HG03175 (cell line): ENCODE data around the gene LRRC37B.
"Not testable (repeated sequence)": the region's sequence is repeated elsewhere in the genome, so short reads cannot be mapped to it uniquely, and the experiment has no call there.

Experiments
- ATAC-seq: cut with Tn5 transposase; IDR thresholded peaks from one replicate; pipeline ENCODE4 v1.9.1; 2021; ENCODE audit warnings: mild to moderate bottlenecking, moderate library complexity; ENCODE audit not compliant: unreplicated experiment

The LRRC37B gene

DNA sequence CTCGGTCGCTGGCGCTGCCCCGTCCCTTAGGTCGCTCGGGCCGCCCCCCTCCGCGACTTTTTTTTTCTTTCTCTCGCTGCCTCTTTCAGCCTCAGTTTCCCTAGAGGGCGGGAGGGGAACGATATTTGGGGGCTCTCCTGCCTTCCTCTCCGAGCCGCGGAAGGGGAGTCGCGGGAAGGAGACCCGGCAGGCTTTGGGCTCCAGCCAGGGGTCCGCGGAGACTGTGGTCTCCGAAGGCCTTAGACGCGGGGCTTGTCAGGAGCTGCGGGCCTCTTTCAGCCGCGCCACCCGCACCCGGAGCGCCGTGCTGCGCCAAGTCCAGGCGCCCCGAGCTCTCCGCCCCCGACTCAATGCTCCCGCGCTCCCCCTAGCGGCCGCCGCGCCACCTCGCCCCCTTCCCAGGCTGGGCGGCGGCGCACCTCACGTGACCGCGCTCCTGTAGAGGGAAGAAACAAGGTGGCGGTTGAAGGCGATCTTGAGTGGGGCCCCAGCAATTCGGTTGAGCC, at the start of gene LRRC37B:
Gene LRRC37B, plus strand, starts transcription at position 427 of the 506 bp plus-strand sequence. CDS start 14,010 bp downstream, outside the sequence.
- ATAC-seq: peak; percentile 82

DNA sequence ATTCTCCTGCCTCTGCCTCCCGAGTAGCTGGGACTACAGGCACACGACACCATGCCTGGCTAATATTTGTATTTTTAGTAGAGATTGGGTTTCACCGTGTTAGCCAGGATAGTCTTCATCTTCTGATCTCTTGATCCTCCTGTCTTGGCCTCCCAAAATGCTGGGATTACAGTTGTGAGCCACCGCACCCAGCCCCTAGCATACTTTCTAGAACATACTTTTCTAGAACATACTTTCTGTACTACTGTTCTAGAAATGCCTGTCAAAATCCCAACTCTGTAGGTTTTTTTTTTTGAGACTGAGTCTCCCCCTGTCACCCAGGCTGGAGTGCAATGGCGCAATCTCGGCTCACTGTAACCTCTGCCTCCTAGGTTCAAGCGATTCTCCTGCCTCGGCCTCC, 43.1 kb upstream of the LRRC37B start:
- ATAC-seq: not testable (repeated sequence)

GRCh38 chr17:31967648-31968047, 39.5 kb upstream of the LRRC37B start:
- no peak for ATAC-seq

DNA sequence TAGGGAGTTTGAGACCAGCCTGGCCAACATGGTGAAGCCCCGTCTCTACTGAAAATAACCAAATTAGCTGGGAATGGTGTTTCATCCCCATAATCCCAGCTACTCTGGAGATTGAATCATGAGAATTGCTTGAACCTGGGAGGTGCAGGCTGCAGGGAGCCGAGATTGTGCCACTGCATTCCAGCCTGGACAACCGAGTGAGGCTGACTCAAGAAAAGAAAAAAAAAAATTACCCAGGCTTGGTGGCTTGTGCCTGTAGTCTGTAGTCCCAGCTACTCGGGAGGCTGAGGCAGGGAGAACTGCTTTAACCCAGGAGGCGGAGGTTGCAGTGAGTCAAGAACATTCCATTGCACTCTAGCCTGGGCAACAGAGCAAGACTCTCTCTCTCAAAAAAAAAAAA, 36.8 kb upstream of the LRRC37B start:
- ATAC-seq: not testable (repeated sequence)

- ATAC-seq: not testable (repeated sequence)
These were observed 32.7 kb upstream of the LRRC37B start for GRCh38 chr17:31974269-31975071.

DNA sequence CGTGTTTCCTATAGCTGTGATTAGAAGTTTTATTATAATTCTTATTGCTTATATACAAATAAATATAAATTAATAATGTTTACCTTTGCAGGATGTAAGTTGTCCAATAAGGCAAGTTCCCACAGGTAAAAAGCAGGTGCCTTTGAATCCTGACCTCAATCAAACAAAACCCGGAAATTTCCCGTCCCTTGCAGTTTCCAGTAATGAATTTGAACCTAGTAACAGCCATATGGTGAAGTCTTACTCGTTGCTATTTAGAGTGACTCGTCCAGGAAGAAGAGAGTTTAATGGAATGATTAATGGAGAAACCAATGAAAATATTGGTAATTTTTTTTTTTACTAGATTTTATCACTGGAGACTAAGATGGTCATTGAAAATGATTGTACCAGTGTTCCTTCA, 31.8 kb upstream of the LRRC37B start:
- not testable (repeated sequence) for ATAC-seq

GRCh38 chr17:31991821-31992220, 15.4 kb upstream of the LRRC37B start:
- not testable (repeated sequence) for ATAC-seq

DNA sequence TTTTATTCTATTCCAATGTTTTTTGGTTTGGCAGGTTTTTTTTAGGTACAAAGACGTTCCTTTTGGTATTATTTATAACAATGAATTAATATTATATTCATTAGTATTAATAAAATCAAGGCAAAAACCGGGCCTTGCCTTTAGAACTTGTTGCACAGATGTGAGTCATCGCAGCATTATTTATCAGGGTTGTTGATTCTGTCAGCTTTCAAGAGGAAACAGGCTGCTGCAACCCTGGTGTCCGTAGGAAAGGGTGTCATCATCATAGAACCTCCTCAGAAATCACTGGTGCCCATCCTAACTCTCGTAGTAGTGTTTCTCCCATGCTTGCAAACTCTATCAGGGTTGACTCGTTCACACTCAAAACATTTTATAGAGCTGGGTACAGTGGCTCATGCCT, 10.2 kb upstream of the LRRC37B start:
- ATAC-seq: no peak

GRCh38 chr17:32007463-32008298, 498 bp downstream of the LRRC37B start:
- ATAC-seq: peak; percentile 52

DNA sequence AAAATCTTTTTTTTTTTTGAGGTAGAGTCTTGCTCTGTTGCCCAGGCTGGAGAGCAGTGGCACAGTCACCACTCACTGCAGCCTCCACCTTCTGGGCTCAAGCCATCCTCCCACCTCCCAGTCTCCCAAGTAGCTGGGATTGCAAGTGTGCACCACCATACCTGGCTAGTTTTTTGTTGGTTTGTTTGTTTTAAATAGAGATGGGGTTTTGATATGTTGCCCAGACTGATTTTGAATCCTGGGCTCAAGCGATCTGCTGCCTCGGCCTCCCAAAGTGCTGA, 2.0 kb downstream of the LRRC37B start:
- ATAC-seq: no peak

- ATAC-seq: no peak
These were observed 2.9 kb downstream of the LRRC37B start for GRCh38 chr17:32010114-32010513.

GRCh38 chr17:32015245-32016013, 8.2 kb downstream of the LRRC37B start:
- no peak for ATAC-seq

DNA sequence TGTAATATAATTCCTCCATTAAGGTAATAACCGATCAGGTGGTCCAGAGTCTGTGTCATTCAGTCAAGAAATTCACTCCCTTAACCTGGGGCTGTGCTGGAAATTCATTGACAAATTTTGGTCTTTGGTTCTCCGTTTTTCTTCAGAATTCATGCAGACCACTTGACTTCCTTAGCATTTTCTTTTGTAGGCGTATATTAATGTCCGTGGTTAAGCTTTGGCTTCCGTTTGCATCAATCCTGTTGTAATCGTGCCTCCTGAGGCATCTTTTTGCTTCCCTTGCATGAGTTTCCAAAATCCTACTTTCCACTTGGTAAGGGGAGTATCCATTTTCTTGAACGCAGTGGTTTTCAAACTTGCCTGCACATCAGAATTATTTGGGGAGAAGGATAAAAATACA, 9.0 kb downstream of the LRRC37B start:
- ATAC-seq: no peak

GRCh38 chr17:32019228-32019627, 12.0 kb downstream of the LRRC37B start:
- ATAC-seq: no peak

DNA sequence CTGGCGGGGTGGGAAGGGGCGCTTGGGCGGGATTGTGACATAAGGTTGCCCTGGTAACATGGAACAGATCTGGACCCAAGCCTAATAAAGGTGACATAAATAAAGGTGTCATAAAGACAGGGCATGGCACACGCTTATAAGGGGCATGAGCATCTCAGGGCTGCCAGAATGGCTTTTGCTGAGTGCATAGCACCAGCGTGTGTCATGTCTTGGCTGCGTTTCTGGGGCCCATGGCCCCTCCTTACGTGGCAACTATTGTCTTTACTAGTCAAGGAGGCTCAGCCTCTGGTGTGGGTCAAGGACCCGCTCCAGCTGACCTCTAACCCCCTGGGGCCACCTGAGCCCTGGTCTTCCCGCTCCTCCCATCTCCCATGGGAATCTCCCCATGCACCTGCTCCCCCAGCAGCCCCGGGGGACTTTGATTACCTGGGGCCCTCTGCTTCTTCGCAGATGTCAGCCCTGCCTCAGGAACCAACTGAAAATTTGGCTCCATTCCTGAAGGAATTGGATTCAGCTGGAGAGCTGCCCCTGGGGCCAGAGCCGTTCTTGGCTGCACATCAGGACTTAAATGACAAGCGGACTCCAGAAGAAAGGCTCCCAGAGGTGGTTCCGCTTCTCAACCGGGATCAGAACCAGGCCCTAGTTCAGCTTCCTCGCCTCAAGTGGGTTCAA, 13.9 kb downstream of the LRRC37B start:
- no peak for ATAC-seq

GRCh38 chr17:32021615-32021955, 14.4 kb downstream of the LRRC37B start:
- no peak for ATAC-seq

DNA sequence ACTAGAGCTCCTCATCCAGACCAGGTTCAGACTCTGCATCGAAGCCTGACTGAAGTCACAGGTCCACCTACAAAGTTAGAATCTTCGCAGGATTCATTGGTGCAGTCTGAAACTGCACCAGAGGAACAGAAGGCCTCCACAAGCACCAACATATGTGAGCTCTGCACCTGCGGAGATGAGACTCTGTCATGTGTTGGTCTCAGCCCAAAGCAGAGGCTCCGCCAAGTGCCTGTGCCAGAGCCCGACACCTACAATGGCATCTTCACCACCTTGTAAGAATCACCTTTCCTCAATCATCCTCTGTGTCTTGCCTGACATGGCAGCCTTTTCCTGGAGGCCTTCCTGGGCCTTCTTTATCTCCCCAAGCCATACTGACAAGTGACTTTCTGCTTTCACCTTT, 15.4 kb downstream of the LRRC37B start:
- ATAC-seq: not testable (repeated sequence)

DNA sequence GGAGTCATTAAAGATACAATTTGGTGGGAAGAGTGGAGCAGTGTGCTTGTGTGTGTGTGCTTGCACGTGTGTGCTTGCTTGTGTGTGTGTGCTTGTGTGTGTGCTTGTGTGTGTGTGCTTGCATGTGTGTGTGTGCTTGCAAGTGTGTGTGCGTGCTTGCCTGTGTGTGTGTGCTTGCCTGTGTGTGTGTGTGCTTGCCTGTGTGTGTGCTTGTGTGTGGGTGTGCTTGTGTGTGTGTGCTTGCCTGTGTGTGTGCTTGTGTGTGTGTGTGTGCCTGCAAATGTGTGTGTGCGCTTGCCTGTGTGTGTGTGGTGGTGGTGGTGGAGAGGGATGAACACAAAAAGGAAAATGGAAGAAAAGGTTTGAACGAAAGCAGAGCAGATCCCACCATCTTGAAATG, 20.1 kb downstream of the LRRC37B start:
- not testable (repeated sequence) for ATAC-seq

GRCh38 chr17:32033223-32033622, 26.0 kb downstream of the LRRC37B start:
- ATAC-seq: no peak

- not testable (repeated sequence) for ATAC-seq
These were observed 26.6 kb downstream of the LRRC37B start for GRCh38 chr17:32033812-32034211.

GRCh38 chr17:32040246-32040645, 33.1 kb downstream of the LRRC37B start:
- ATAC-seq: not testable (repeated sequence)
